Body of pancreas (tissue), 4 donors: ENCODE results near the gene LYST. TPM values are rescaled to one million over a fixed set of nuclear protein-coding genes. Genes with fewer than 3 reads are reported as not detected.
"Not testable (repeated sequence)": the region's sequence is repeated elsewhere in the genome, so short reads cannot be mapped to it uniquely, and the experiment has no call there.

Experiments used
- ATAC-seq: fragments of 150-250 bp; one replicate; pipeline ENCODE4 v1.9.1; 2016
- DNase-seq, 4 donors: peaks; one replicate each; pipeline ENCODE4 v3.0.0-alpha.2; 2019
- H3K27ac ChIP-seq, 4 donors: fragments of 200-600 bp; sonication (generic); 1 replicate in 3 of 4; 2 replicates in 1 of 4; pipeline versions ENCODE4 v1.5.1 to v1.6.1; 2016 to 2019; ENCODE audit warnings: mild to moderate bottlenecking in 1 of 4, mixed read lengths in 1 of 4, moderate library complexity in 1 of 4
- H3K27me3 ChIP-seq, 2 donors: fragments of 200-600 bp; sonication (generic); one replicate each; pipeline ENCODE4 v1.6.0; 2016; ENCODE audit warnings: mild to moderate bottlenecking in 1 of 2
- H3K36me3 ChIP-seq, 2 donors: fragments of 200-600 bp; sonication (generic); replicated peaks in 1 of 2; 2 replicates each; pipeline ENCODE4 v1.5.1; 2016; ENCODE audit warnings: low read depth in 2 of 2; ENCODE audit not compliant: insufficient read depth in 1 of 2
- H3K4me1 ChIP-seq: fragments of 200-600 bp; sonication (generic); one replicate; pipeline ENCODE4 v1.6.0; 2016
- H3K4me3 ChIP-seq, 2 donors: fragments of 200-600 bp; sonication (generic); 1 replicate in 1 of 2; 2 replicates in 1 of 2; pipeline ENCODE4 v1.5.1; 2016 to 2019
- H3K9me3 ChIP-seq, 3 donors: fragments of 200-600 bp; sonication (generic); 1 replicate in 2 of 3; 2 replicates in 1 of 3; pipeline ENCODE4 v1.5.1; 2016
- CTCF ChIP-seq, 7 experiments: fragments of 450-650 bp in 4 of 7; fragments of 200-600 bp in 3 of 7; sonication (generic) in 3 of 7; IDR thresholded peaks; one replicate each; pipeline ENCODE4 v1.5.1; 2016 to 2019; ENCODE audit warnings: antibody characterized with exemption in 7 of 7
- POLR2A ChIP-seq, 3 donors: fragments of 450-650 bp; IDR thresholded peaks; one replicate each; pipeline ENCODE4 v1.6.1; 2016; ENCODE audit warnings: antibody characterized with exemption in 3 of 3, mild to moderate bottlenecking in 2 of 3
- WGBS, 2 donors: methylation state at CpG; one replicate each; pipeline ENCODE4 v1.1.5; 2017; 5-methylcytosine and 5-hydroxymethylcytosine counted together
- intact Hi-C: fragments of 100-400 bp; cut with DNase I; formaldehyde crosslinking; loops from one replicate; pipeline ENCODE4 v1.15.1; 2023
- total RNA-seq, 2 donors: library from RNA; depleted of rRNA; stranded (reverse); fragments of >200 nt; gene quantifications; one replicate each; pipeline ENCODE4 v1.1.0, GENCODE V29; 2016

LYST gene
- total RNA-seq, 2 donors from 2014 or later = 16.5 to 21.0 TPM

GRCh38 chr1:235802573-235803346 lies 63.9 kb downstream of the LYST start:
- Histone ChIP-seq H3K4me1 (no peaks in the 10 kb centered on the region), H3K9me3 (no peaks in the 10 kb centered on the region), H3K4me3 (no peak overlapping the region), H3K36me3 (peaks cover 3% of the 10 kb centered on the region in 2 donors), H3K27me3 (no peaks in the 10 kb centered on the region), H3K27ac (no peak overlapping the region)
- 91 to 97% methylated on average over 4 of the region's 4 CpGs for WGBS, 2 donors
- DNase-seq (no peak), ATAC-seq (no peak)
- TF ChIP-seq POLR2A (IDR thresholded peaks at IDR 0.05) = no peak
- TF ChIP-seq CTCF (IDR thresholded peaks at IDR 0.05) = no peak
- intact Hi-C loops = no loop called here

- no peak overlapping the region for H3K4me3 ChIP-seq
- no peaks in the 10 kb centered on the region for H3K9me3 ChIP-seq
- no peaks in the 10 kb centered on the region for H3K4me1 ChIP-seq
- H3K27me3 ChIP-seq = no peaks in the 10 kb centered on the region
- ATAC-seq (no peak), DNase-seq (no peak)
- H3K36me3 ChIP-seq = peaks cover 0 to 3% of the 10 kb centered on the region in 2 donors
- no peak for TF ChIP-seq CTCF (IDR thresholded peaks at IDR 0.05)
- no peak for TF ChIP-seq POLR2A (IDR thresholded peaks at IDR 0.05)
- intact Hi-C loops = no loop called here
- H3K27ac ChIP-seq = no peak overlapping the region
- 86% methylated on average over 2 of the region's 2 CpGs for WGBS, 2 donors
Measured at GRCh38 chr1:235799264-235799663, 67.4 kb downstream of the LYST start.

- Histone ChIP-seq H3K27ac (no peak overlapping the region), H3K9me3 (no peaks in the 10 kb centered on the region), H3K4me1 (no peaks in the 10 kb centered on the region), H3K36me3 (peaks cover 0 to 5% of the 10 kb centered on the region in 2 donors), H3K4me3 (no peak overlapping the region), H3K27me3 (no peaks in the 10 kb centered on the region)
- TF ChIP-seq CTCF (IDR thresholded peaks at IDR 0.05) (no peak), POLR2A (IDR thresholded peaks at IDR 0.05) (no peak)
- intact Hi-C loops = no loop called here
- no peak for DNase-seq
- 75 to 77% methylated on average over 7 of the region's 7 CpGs for WGBS, 2 donors
- no peak for ATAC-seq
Measured at GRCh38 chr1:235791532-235792060, 75.1 kb downstream of the LYST start.

- H3K36me3 ChIP-seq = peaks cover 0 to 5% of the 10 kb centered on the region in 2 donors
- no peaks in the 10 kb centered on the region for H3K9me3 ChIP-seq
- no peak for ATAC-seq
- no peak overlapping the region for H3K27ac ChIP-seq
- H3K4me1 ChIP-seq = no peaks in the 10 kb centered on the region
- TF ChIP-seq POLR2A (IDR thresholded peaks at IDR 0.05) = no peak
- no peak for TF ChIP-seq CTCF (IDR thresholded peaks at IDR 0.05)
- DNase-seq = no peak
- intact Hi-C loops = no loop called here
- H3K27me3 ChIP-seq = no peaks in the 10 kb centered on the region
- no peak overlapping the region for H3K4me3 ChIP-seq
Measured at GRCh38 chr1:235790123-235790522, 76.6 kb downstream of the LYST start.

- H3K9me3 ChIP-seq, H3K36me3 ChIP-seq, H3K4me1 ChIP-seq, H3K27me3 ChIP-seq, H3K27ac ChIP-seq, H3K4me3 ChIP-seq, ATAC-seq, DNase-seq: not testable (repeated sequence)
- intact Hi-C loops = loop anchor here (5.0 kb wide), 1 partner anchor 274 kb away; no protein-coding TSS in a partner anchor
- WGBS, 2 donors = 96 to 98% methylated on average over 8 of the region's 8 CpGs
Measured at GRCh38 chr1:235786227-235786898, 80.3 kb downstream of the LYST start.
